ENCODE data around the gene RNGTT. TPM values are rescaled to one million over a fixed set of nuclear protein-coding genes. Genes with fewer than 3 reads are reported as not detected.

RNGTT gene
- total and polyA plus RNA-seq, 10 of the 15 experiments (the other 5 are each of a cell fraction or from before 2014, with no cell fraction given) = 7.7 to 30.4 (median 22.2) TPM

DNA sequence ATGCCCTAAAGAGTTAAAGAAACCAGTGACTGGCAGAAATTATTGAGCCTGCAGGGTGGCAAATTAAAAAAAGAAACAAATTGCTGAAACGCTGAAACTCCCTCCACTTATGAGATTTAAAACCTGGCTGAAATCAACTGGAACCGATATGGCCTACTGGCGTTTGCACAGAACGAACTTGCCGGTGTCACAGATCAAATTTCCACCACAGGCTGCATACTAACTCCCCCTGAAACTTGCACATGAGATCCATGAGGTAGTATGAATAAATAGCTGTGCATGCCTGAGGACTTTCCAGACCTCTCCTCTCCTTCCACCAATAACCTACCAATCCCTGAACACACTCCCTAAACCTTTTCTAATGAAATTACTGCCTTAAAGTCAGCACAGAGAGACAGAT lies 150.4 kb downstream of the RNGTT start:
- in situ Hi-C loops (cut with MboI) = no loop called here
- ChIA-PET POLR2A (no interaction called here), SMC1A (ENCODE audit: uncharacterized antibody, unreplicated experiment) (interaction anchor here (1.2 to 1.4 kb wide), 2 partner anchors 30 to 47 kb away, joined by 3 read pairs; no protein-coding TSS in a partner anchor), RAD21 (ENCODE audit: unreplicated experiment) (no interaction called here), CTCF (no interaction called here)
- 100% methylated on average over 5 of the region's 5 CpGs for WGBS (ENCODE audit: insufficient coverage, insufficient replicate concordance, low lambda C conversion rate, missing lambda C conversion rate)
- TF ChIP-seq, protein P1, sequence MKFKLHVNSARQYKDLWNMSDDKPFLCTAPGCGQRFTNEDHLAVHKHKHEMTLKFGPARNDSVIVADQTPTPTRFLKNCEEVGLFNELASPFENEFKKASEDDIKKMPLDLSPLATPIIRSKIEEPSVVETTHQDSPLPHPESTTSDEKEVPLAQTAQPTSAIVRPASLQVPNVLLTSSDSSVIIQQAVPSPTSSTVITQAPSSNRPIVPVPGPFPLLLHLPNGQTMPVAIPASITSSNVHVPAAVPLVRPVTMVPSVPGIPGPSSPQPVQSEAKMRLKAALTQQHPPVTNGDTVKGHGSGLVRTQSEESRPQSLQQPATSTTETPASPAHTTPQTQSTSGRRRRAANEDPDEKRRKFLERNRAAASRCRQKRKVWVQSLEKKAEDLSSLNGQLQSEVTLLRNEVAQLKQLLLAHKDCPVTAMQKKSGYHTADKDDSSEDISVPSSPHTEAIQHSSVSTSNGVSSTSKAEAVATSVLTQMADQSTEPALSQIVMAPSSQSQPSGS (IDR thresholded peaks at IDR 0.05; ENCODE audit: low read length) = no peak
- TF ChIP-seq SUZ12 (IDR thresholded peaks at IDR 0.05; ENCODE audit: unreplicated experiment) (no peak), ESRRA (IDR thresholded peaks at IDR 0.05; ENCODE audit: low read length) (no peak), IRF4 (IDR thresholded peaks at IDR 0.05; ENCODE audit: low read depth, low read length) (no peak), SMC3 (IDR thresholded peaks at IDR 0.05; ENCODE audit: borderline replicate concordance, low read length) (no peak), NR2C2 (IDR thresholded peaks at IDR 0.05; ENCODE audit: borderline replicate concordance, control insufficient read depth, insufficient read length, low read depth) (no peak), MTA2 (IDR thresholded peaks at IDR 0.05; ENCODE audit: low read depth) (no peak), EGR1 (IDR thresholded peaks at IDR 0.05; ENCODE audit: borderline replicate concordance in 1 of 2, low read depth in 2 of 2, low read length in 2 of 2) (no peak)
- TF ChIP-seq, protein P2, sequence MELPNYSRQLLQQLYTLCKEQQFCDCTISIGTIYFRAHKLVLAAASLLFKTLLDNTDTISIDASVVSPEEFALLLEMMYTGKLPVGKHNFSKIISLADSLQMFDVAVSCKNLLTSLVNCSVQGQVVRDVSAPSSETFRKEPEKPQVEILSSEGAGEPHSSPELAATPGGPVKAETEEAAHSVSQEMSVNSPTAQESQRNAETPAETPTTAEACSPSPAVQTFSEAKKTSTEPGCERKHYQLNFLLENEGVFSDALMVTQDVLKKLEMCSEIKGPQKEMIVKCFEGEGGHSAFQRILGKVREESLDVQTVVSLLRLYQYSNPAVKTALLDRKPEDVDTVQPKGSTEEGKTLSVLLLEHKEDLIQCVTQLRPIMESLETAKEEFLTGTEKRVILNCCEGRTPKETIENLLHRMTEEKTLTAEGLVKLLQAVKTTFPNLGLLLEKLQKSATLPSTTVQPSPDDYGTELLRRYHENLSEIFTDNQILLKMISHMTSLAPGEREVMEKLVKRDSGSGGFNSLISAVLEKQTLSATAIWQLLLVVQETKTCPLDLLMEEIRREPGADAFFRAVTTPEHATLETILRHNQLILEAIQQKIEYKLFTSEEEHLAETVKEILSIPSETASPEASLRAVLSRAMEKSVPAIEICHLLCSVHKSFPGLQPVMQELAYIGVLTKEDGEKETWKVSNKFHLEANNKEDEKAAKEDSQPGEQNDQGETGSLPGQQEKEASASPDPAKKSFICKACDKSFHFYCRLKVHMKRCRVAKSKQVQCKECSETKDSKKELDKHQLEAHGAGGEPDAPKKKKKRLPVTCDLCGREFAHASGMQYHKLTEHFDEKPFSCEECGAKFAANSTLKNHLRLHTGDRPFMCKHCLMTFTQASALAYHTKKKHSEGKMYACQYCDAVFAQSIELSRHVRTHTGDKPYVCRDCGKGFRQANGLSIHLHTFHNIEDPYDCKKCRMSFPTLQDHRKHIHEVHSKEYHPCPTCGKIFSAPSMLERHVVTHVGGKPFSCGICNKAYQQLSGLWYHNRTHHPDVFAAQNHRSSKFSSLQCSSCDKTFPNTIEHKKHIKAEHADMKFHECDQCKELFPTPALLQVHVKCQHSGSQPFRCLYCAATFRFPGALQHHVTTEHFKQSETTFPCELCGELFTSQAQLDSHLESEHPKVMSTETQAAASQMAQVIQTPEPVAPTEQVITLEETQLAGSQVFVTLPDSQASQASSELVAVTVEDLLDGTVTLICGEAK (IDR thresholded peaks at IDR 0.05; ENCODE audit: borderline replicate concordance) = no peak
- TF ChIP-seq, protein P3, sequence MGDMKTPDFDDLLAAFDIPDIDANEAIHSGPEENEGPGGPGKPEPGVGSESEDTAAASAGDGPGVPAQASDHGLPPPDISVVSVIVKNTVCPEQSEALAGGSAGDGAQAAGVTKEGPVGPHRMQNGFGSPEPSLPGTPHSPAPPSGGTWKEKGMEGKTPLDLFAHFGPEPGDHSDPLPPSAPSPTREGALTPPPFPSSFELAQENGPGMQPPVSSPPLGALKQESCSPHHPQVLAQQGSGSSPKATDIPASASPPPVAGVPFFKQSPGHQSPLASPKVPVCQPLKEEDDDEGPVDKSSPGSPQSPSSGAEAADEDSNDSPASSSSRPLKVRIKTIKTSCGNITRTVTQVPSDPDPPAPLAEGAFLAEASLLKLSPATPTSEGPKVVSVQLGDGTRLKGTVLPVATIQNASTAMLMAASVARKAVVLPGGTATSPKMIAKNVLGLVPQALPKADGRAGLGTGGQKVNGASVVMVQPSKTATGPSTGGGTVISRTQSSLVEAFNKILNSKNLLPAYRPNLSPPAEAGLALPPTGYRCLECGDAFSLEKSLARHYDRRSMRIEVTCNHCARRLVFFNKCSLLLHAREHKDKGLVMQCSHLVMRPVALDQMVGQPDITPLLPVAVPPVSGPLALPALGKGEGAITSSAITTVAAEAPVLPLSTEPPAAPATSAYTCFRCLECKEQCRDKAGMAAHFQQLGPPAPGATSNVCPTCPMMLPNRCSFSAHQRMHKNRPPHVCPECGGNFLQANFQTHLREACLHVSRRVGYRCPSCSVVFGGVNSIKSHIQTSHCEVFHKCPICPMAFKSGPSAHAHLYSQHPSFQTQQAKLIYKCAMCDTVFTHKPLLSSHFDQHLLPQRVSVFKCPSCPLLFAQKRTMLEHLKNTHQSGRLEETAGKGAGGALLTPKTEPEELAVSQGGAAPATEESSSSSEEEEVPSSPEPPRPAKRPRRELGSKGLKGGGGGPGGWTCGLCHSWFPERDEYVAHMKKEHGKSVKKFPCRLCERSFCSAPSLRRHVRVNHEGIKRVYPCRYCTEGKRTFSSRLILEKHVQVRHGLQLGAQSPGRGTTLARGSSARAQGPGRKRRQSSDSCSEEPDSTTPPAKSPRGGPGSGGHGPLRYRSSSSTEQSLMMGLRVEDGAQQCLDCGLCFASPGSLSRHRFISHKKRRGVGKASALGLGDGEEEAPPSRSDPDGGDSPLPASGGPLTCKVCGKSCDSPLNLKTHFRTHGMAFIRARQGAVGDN (IDR thresholded peaks at IDR 0.05) = no peak
- TF ChIP-seq, protein P4, sequence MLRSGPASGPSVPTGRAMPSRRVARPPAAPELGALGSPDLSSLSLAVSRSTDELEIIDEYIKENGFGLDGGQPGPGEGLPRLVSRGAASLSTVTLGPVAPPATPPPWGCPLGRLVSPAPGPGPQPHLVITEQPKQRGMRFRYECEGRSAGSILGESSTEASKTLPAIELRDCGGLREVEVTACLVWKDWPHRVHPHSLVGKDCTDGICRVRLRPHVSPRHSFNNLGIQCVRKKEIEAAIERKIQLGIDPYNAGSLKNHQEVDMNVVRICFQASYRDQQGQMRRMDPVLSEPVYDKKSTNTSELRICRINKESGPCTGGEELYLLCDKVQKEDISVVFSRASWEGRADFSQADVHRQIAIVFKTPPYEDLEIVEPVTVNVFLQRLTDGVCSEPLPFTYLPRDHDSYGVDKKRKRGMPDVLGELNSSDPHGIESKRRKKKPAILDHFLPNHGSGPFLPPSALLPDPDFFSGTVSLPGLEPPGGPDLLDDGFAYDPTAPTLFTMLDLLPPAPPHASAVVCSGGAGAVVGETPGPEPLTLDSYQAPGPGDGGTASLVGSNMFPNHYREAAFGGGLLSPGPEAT (IDR thresholded peaks at IDR 0.05; ENCODE audit: low read depth) = no peak
- no peak overlapping the region for H2AFZ ChIP-seq (ENCODE audit: control insufficient read depth, low read depth, low read length)
- no peak overlapping the region for H3K4me2 ChIP-seq (ENCODE audit: control insufficient read depth, insufficient read depth)
- FAIRE-seq (no peak), ATAC-seq (no peak), DNase-seq (ENCODE audit: low read depth, low spot score) (no peak)
- H4K20me1 ChIP-seq (ENCODE audit: control insufficient read depth, insufficient read depth) = no peaks in the 10 kb centered on the region
- H3K27ac ChIP-seq (ENCODE audit: control insufficient read depth, insufficient read depth) = no peak overlapping the region
- H3K9ac ChIP-seq (ENCODE audit: control insufficient read depth, insufficient read depth, low read length) = no peak overlapping the region
- no peaks in the 10 kb centered on the region for H3K27me3 ChIP-seq (replicated peaks in 1 of 2; ENCODE audit: control insufficient read depth in 2 of 2, insufficient read depth in 2 of 2, low read length in 1 of 2)
- BruUV-seq (replicated peaks) = no TSS peak
- H3K36me3 ChIP-seq (ENCODE audit: control insufficient read depth in 2 of 2, insufficient read depth in 2 of 2, low read length in 1 of 2) = no peaks in the 10 kb centered on the region
- H3K4me1 ChIP-seq (ENCODE audit: control insufficient read depth, insufficient read depth, low read length) = no peaks in the 10 kb centered on the region
- no peaks in the 10 kb centered on the region; the same call in 1 of the 3 replicates for H3K9me3 ChIP-seq (replicated peaks; ENCODE audit: control insufficient read depth, insufficient read depth, low read length)
- intact Hi-C loops (cut with micrococcal nuclease; ENCODE audit: unreplicated experiment) = no loop called here
- H3K79me2 ChIP-seq (ENCODE audit: control insufficient read depth, insufficient read depth, low read length) = no peaks in the 10 kb centered on the region
- no peak overlapping the region for H3K4me3 ChIP-seq
